ENCODE data around the gene CHST11. TPM values are rescaled to one million over a fixed set of nuclear protein-coding genes. Genes with fewer than 3 reads are reported as not detected.

CHST11 gene
- total and polyA plus RNA-seq, 10 of the 15 experiments (the other 5 are each of a cell fraction or from before 2014, with no cell fraction given) = 1.9 to 38.1 (median 17.2) TPM

- TF ChIP-seq, protein P1, sequence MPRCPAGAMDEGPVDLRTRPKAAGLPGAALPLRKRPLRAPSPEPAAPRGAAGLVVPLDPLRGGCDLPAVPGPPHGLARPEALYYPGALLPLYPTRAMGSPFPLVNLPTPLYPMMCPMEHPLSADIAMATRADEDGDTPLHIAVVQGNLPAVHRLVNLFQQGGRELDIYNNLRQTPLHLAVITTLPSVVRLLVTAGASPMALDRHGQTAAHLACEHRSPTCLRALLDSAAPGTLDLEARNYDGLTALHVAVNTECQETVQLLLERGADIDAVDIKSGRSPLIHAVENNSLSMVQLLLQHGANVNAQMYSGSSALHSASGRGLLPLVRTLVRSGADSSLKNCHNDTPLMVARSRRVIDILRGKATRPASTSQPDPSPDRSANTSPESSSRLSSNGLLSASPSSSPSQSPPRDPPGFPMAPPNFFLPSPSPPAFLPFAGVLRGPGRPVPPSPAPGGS (IDR thresholded peaks at IDR 0.05; ENCODE audit: borderline replicate concordance, insufficient read depth, low read depth, low read length, poor library complexity, severe bottlenecking) = no peak
- TF ChIP-seq CBX5 (IDR thresholded peaks at IDR 0.05; ENCODE audit: low read depth) = no peak
- TF ChIP-seq NR2C1 (IDR thresholded peaks at IDR 0.05) = no peak
- TF ChIP-seq, protein P2, sequence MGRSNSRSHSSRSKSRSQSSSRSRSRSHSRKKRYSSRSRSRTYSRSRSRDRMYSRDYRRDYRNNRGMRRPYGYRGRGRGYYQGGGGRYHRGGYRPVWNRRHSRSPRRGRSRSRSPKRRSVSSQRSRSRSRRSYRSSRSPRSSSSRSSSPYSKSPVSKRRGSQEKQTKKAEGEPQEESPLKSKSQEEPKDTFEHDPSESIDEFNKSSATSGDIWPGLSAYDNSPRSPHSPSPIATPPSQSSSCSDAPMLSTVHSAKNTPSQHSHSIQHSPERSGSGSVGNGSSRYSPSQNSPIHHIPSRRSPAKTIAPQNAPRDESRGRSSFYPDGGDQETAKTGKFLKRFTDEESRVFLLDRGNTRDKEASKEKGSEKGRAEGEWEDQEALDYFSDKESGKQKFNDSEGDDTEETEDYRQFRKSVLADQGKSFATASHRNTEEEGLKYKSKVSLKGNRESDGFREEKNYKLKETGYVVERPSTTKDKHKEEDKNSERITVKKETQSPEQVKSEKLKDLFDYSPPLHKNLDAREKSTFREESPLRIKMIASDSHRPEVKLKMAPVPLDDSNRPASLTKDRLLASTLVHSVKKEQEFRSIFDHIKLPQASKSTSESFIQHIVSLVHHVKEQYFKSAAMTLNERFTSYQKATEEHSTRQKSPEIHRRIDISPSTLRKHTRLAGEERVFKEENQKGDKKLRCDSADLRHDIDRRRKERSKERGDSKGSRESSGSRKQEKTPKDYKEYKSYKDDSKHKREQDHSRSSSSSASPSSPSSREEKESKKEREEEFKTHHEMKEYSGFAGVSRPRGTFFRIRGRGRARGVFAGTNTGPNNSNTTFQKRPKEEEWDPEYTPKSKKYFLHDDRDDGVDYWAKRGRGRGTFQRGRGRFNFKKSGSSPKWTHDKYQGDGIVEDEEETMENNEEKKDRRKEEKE (IDR thresholded peaks at IDR 0.05) = no peak
These were observed 315.6 kb downstream of the CHST11 start (continued) for GRCh38 chr12:104772336-104772735.

- DNase-seq (ENCODE audit: low read depth, low spot score) = no peak
- ATAC-seq = no peak
- peaks cover 8% of the 10 kb centered on the region for H3K9me3 ChIP-seq (replicated peaks; ENCODE audit: control insufficient read depth, insufficient read depth, low read length)
- no peaks in the 10 kb centered on the region for H4K20me1 ChIP-seq (ENCODE audit: control insufficient read depth, insufficient read depth)
- TF ChIP-seq ASH2L (IDR thresholded peaks at IDR 0.05; ENCODE audit: borderline replicate concordance, low read depth) = no peak
- TF ChIP-seq CREM (IDR thresholded peaks at IDR 0.05; ENCODE audit: low read depth) = no peak
- no peak for TF ChIP-seq YY1 (IDR thresholded peaks at IDR 0.05; ENCODE audit: low read depth, low read length)
- TF ChIP-seq, protein P3, sequence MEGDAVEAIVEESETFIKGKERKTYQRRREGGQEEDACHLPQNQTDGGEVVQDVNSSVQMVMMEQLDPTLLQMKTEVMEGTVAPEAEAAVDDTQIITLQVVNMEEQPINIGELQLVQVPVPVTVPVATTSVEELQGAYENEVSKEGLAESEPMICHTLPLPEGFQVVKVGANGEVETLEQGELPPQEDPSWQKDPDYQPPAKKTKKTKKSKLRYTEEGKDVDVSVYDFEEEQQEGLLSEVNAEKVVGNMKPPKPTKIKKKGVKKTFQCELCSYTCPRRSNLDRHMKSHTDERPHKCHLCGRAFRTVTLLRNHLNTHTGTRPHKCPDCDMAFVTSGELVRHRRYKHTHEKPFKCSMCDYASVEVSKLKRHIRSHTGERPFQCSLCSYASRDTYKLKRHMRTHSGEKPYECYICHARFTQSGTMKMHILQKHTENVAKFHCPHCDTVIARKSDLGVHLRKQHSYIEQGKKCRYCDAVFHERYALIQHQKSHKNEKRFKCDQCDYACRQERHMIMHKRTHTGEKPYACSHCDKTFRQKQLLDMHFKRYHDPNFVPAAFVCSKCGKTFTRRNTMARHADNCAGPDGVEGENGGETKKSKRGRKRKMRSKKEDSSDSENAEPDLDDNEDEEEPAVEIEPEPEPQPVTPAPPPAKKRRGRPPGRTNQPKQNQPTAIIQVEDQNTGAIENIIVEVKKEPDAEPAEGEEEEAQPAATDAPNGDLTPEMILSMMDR (IDR thresholded peaks at IDR 0.05 in 2 of 3, conservative IDR thresholded peaks at IDR 0.05 in 1 of 3; ENCODE audit: control insufficient read depth in 2 of 3, extremely low read depth in 1 of 3, insufficient read depth in 1 of 3, low read depth in 3 of 3, low read length in 3 of 3) = no peak
- no peak for TF ChIP-seq CHD2 (IDR thresholded peaks at IDR 0.05; ENCODE audit: borderline replicate concordance, low read depth, low read length)
- TF ChIP-seq CBX3 (IDR thresholded peaks at IDR 0.05; ENCODE audit: borderline replicate concordance, low read depth) = no peak
- no peak for TF ChIP-seq GATAD2B (conservative IDR thresholded peaks at IDR 0.05; ENCODE audit: low read depth)
- no peak for TF ChIP-seq IKZF1 (conservative IDR thresholded peaks at IDR 0.05)
- BruUV-seq (replicated peaks) = no TSS peak
- no peaks in the 10 kb centered on the region for H3K27me3 ChIP-seq (replicated peaks in 1 of 2; ENCODE audit: control insufficient read depth in 2 of 2, insufficient read depth in 2 of 2, low read length in 1 of 2)
- no peaks in the 10 kb centered on the region for H3K4me1 ChIP-seq (ENCODE audit: control insufficient read depth, insufficient read depth, low read length)
- no peak overlapping the region for H3K4me2 ChIP-seq (ENCODE audit: control insufficient read depth, insufficient read depth)
- no peaks in the 10 kb centered on the region for H3K36me3 ChIP-seq (ENCODE audit: control insufficient read depth in 2 of 2, insufficient read depth in 2 of 2, low read length in 1 of 2)
- ChIA-PET SMC1A (ENCODE audit: uncharacterized antibody, unreplicated experiment) (interaction anchor here (1.4 kb wide), 1 partner anchor 9 kb away, joined by 3 read pairs; no protein-coding TSS in a partner anchor), RAD21 (ENCODE audit: unreplicated experiment) (no interaction called here), POLR2A (no interaction called here), CTCF (no interaction called here)
- in situ Hi-C loops (cut with MboI) (no loop called here), intact Hi-C loops (cut with micrococcal nuclease; ENCODE audit: unreplicated experiment) (no loop called here)
- 62% methylated on average over 2 of the region's 2 CpGs for WGBS (ENCODE audit: insufficient coverage, insufficient replicate concordance, low lambda C conversion rate, missing lambda C conversion rate)
- H2AFZ ChIP-seq (ENCODE audit: control insufficient read depth, low read depth, low read length) = no peak overlapping the region
- no peak overlapping the region for H3K9ac ChIP-seq (ENCODE audit: control insufficient read depth, insufficient read depth, low read length)
- no peaks in the 10 kb centered on the region for H3K79me2 ChIP-seq (ENCODE audit: control insufficient read depth, insufficient read depth, low read length)
- no peak for FAIRE-seq
- no peak overlapping the region for H3K4me3 ChIP-seq
- no peak overlapping the region for H3K27ac ChIP-seq (ENCODE audit: control insufficient read depth, insufficient read depth)
These were observed 319.0 kb downstream of the CHST11 start for GRCh38 chr12:104775731-104776231.
